ENCODE results near the gene GALNT14. TPM values are rescaled to one million over a fixed set of nuclear protein-coding genes. Genes with fewer than 3 reads are reported as not detected.

GALNT14 gene
- total and polyA plus RNA-seq, 2 donors (not counting 1 experiment from before 2014, with no cell fraction given): 0.15 to 0.83 TPM

GRCh38 chr2:31161637-31162036, 23.4 kb upstream of the GALNT14 start:
- H3K36me3 ChIP-seq (ENCODE audit: control insufficient read depth, insufficient read depth, low read length): no peaks in the 10 kb centered on the region
- no peaks in the 10 kb centered on the region for H3K79me2 ChIP-seq (ENCODE audit: control insufficient read depth, insufficient read depth, low read length)
- DNase-seq (ENCODE audit: low read depth in 2 of 2): no peak
- H3K27me3 ChIP-seq (ENCODE audit: control insufficient read depth, insufficient read depth, low read length): no peaks in the 10 kb centered on the region
- no peak overlapping the region for H3K4me2 ChIP-seq (ENCODE audit: extremely low read depth, insufficient read depth, low read length)
- TF ChIP-seq EZH2 (IDR thresholded peaks at IDR 0.05; ENCODE audit: low read length, missing control alignments): no peak
- TF ChIP-seq CTCF (conservative IDR thresholded peaks at IDR 0.05 in 1 of 2, IDR thresholded peaks at IDR 0.05 in 1 of 2; ENCODE audit: low read depth in 1 of 2, low read length in 2 of 2): no peak
- no peak overlapping the region for H3K4me3 ChIP-seq (replicated peaks in 1 of 4; ENCODE audit: control extremely low read depth in 1 of 4, insufficient read depth in 1 of 4, low read depth in 3 of 4, low read length in 4 of 4)
- no peak overlapping the region for H3K9ac ChIP-seq (ENCODE audit: insufficient read depth, low read length)
- no peaks in the 10 kb centered on the region for H3K4me1 ChIP-seq (ENCODE audit: control insufficient read depth, extremely low read depth, insufficient read depth, low read length)
- H3K9me3 ChIP-seq (ENCODE audit: control insufficient read depth, insufficient read depth, low read depth, low read length): no peaks in the 10 kb centered on the region
- H4K20me1 ChIP-seq (ENCODE audit: control insufficient read depth, extremely low read depth, insufficient read depth, low read length): no peaks in the 10 kb centered on the region
- H2AFZ ChIP-seq (ENCODE audit: low read length): no peak overlapping the region
- no peak overlapping the region for H3K27ac ChIP-seq (ENCODE audit: insufficient read depth, low read length)

- H4K20me1 ChIP-seq (ENCODE audit: control insufficient read depth, extremely low read depth, insufficient read depth, low read length): no peaks in the 10 kb centered on the region
- no peak overlapping the region for H3K9ac ChIP-seq (ENCODE audit: insufficient read depth, low read length)
- H3K27me3 ChIP-seq (ENCODE audit: control insufficient read depth, insufficient read depth, low read length): no peaks in the 10 kb centered on the region
- H3K4me1 ChIP-seq (ENCODE audit: control insufficient read depth, extremely low read depth, insufficient read depth, low read length): no peaks in the 10 kb centered on the region
- no peaks in the 10 kb centered on the region for H3K79me2 ChIP-seq (ENCODE audit: control insufficient read depth, insufficient read depth, low read length)
- H3K4me2 ChIP-seq (ENCODE audit: extremely low read depth, insufficient read depth, low read length): no peak overlapping the region
- H3K4me3 ChIP-seq (replicated peaks in 1 of 4; ENCODE audit: control extremely low read depth in 1 of 4, insufficient read depth in 1 of 4, low read depth in 3 of 4, low read length in 4 of 4): no peak overlapping the region
- no peaks in the 10 kb centered on the region for H3K9me3 ChIP-seq (ENCODE audit: control insufficient read depth, insufficient read depth, low read depth, low read length)
- TF ChIP-seq EZH2 (IDR thresholded peaks at IDR 0.05; ENCODE audit: low read length, missing control alignments) (no peak), CTCF (conservative IDR thresholded peaks at IDR 0.05 in 1 of 2, IDR thresholded peaks at IDR 0.05 in 1 of 2; ENCODE audit: low read depth in 1 of 2, low read length in 2 of 2) (no peak)
- DNase-seq (ENCODE audit: low read depth in 2 of 2): no peak
- no peak overlapping the region for H2AFZ ChIP-seq (ENCODE audit: low read length)
- no peak overlapping the region for H3K27ac ChIP-seq (ENCODE audit: insufficient read depth, low read length)
- no peaks in the 10 kb centered on the region for H3K36me3 ChIP-seq (ENCODE audit: control insufficient read depth, insufficient read depth, low read length)
Measured at GRCh38 chr2:31151501-31151900, 13.3 kb upstream of the GALNT14 start.

- Histone ChIP-seq H3K27me3 (ENCODE audit: control insufficient read depth, insufficient read depth, low read length) (no peaks in the 10 kb centered on the region), H2AFZ (ENCODE audit: low read length) (no peak overlapping the region), H3K27ac (ENCODE audit: insufficient read depth, low read length) (no peak overlapping the region), H3K4me2 (ENCODE audit: extremely low read depth, insufficient read depth, low read length) (no peak overlapping the region), H3K9ac (ENCODE audit: insufficient read depth, low read length) (no peak overlapping the region), H4K20me1 (ENCODE audit: control insufficient read depth, extremely low read depth, insufficient read depth, low read length) (no peaks in the 10 kb centered on the region), H3K79me2 (ENCODE audit: control insufficient read depth, insufficient read depth, low read length) (no peaks in the 10 kb centered on the region), H3K9me3 (ENCODE audit: control insufficient read depth, insufficient read depth, low read depth, low read length) (no peaks in the 10 kb centered on the region), H3K4me3 (replicated peaks in 1 of 4; ENCODE audit: control extremely low read depth in 1 of 4, insufficient read depth in 1 of 4, low read depth in 3 of 4, low read length in 4 of 4) (no peak overlapping the region), H3K36me3 (ENCODE audit: control insufficient read depth, insufficient read depth, low read length) (no peaks in the 10 kb centered on the region), H3K4me1 (ENCODE audit: control insufficient read depth, extremely low read depth, insufficient read depth, low read length) (no peaks in the 10 kb centered on the region)
- no peak for DNase-seq (ENCODE audit: low read depth in 2 of 2)
- TF ChIP-seq CTCF (conservative IDR thresholded peaks at IDR 0.05 in 1 of 2, IDR thresholded peaks at IDR 0.05 in 1 of 2; ENCODE audit: low read depth in 1 of 2, low read length in 2 of 2) (no peak), EZH2 (IDR thresholded peaks at IDR 0.05; ENCODE audit: low read length, missing control alignments) (no peak)
Measured at GRCh38 chr2:31150120-31150670, 12.0 kb upstream of the GALNT14 start.

Measured in fibroblast of lung (primary cell).